Endothelial cell of umbilical vein (primary cell): ENCODE data around the gene TTC4. TPM values are rescaled to one million over a fixed set of nuclear protein-coding genes. Genes with fewer than 3 reads are reported as not detected.

Source experiments
- BruUV-seq: library from RNA; stranded (reverse); fragments of 400-500 nt; replicated peaks from 2 replicates; lab custom pipeline; 2021; lab: Mats Ljungman, UMichigan
- CTCF ChIA-PET: fragments of 300-600, 350-600 bp; sonication (Branson Sonifier 250); formaldehyde crosslinking; loops from one replicate; lab custom pipeline; 2021; ENCODE audit warnings: antibody characterized with exemption, inconsistent platforms; lab: Charles Lee
- POLR2A ChIA-PET: fragments of 300-600, 350-600 bp; sonication (Branson Sonifier 250); formaldehyde crosslinking; loops from one replicate; lab custom pipeline; 2021; ENCODE audit warnings: antibody characterized with exemption, inconsistent platforms; lab: Charles Lee
- DNase-seq: peaks from one replicate; pipeline ENCODE4 v3.0.0-alpha.2; 2011; ENCODE audit warnings: low read depth, low spot score
- FAIRE-seq: peaks from 2 replicates; lab custom pipeline; 2011; peaks lifted over from hg19 to GRCh38; lab: Jason Lieb, UNC
- H2AFZ ChIP-seq: 2 replicates; pipeline ENCODE4 v1.6.0; 2012; ENCODE audit warnings: low read depth, low read length, control low read depth, inconsistent platforms
- H3K27ac ChIP-seq: 2 replicates; pipeline ENCODE4 v1.5.1; 2011; ENCODE audit warnings: low read depth, mild to moderate bottlenecking, control low read depth, low read length, moderate library complexity; ENCODE audit not compliant: insufficient read depth
- H3K27me3 ChIP-seq, 2 experiments: 2 replicates each; pipeline versions ENCODE4 v1.6.0 to v1.6.1; 2011; ENCODE audit warnings: low read length in 2 of 2, mixed read lengths in 1 of 2; ENCODE audit not compliant: control insufficient read depth in 2 of 2, insufficient read depth in 2 of 2
- H3K36me3 ChIP-seq, 2 experiments: 2 replicates in 1 of 2; 3 replicates in 1 of 2; pipeline ENCODE4 v1.5.1; 2011; ENCODE audit warnings: low read length in 2 of 2, mild to moderate bottlenecking in 1 of 2, moderate library complexity in 1 of 2; ENCODE audit not compliant: control insufficient read depth in 2 of 2, insufficient read depth in 2 of 2; ENCODE audit errors: extremely low read depth in 1 of 2
- H3K4me1 ChIP-seq: 3 replicates; pipeline ENCODE4 v1.5.1; 2011; ENCODE audit warnings: mild to moderate bottlenecking, low read length; ENCODE audit not compliant: control insufficient read depth, insufficient read depth; ENCODE audit errors: extremely low read depth
- H3K4me2 ChIP-seq: 2 replicates; pipeline ENCODE4 v1.6.1; 2011; ENCODE audit warnings: low read length, control low read depth, mixed read lengths; ENCODE audit not compliant: insufficient read depth
- H3K4me3 ChIP-seq, 3 experiments: fragments of 200-600 bp in 1 of 3; sonication (generic), shearing (Covaris generic) in 1 of 3; replicated peaks in 1 of 3; 2 replicates each; pipeline ENCODE4 v1.5.1; 2011 to 2016; ENCODE audit warnings: control low read depth in 3 of 3, low read length in 3 of 3, mild to moderate bottlenecking in 2 of 3, inconsistent platforms in 1 of 3, low read depth in 1 of 3, moderate library complexity in 1 of 3; ENCODE audit not compliant: insufficient read depth in 1 of 3
- H3K79me2 ChIP-seq: 2 replicates; pipeline ENCODE4 v1.6.0; 2012; ENCODE audit warnings: low read length, inconsistent platforms; ENCODE audit not compliant: control insufficient read depth, insufficient read depth
- H3K9ac ChIP-seq: replicated peaks from 2 replicates; pipeline ENCODE3; 2011; ENCODE audit warnings: low read length, control low read depth; ENCODE audit not compliant: insufficient read depth; ENCODE audit errors: extremely low read depth
- H3K9me1 ChIP-seq: replicated peaks from 3 replicates; pipeline ENCODE4 v1.6.0; 2011; ENCODE audit warnings: mild to moderate bottlenecking, low read length; ENCODE audit not compliant: control insufficient read depth, insufficient read depth; ENCODE audit errors: extremely low read depth
- H3K9me3 ChIP-seq: replicated peaks from 2 replicates; pipeline ENCODE4 v1.5.1; 2012; ENCODE audit warnings: low read length, inconsistent platforms; ENCODE audit not compliant: control insufficient read depth, insufficient read depth
- H4K20me1 ChIP-seq: replicated peaks from 2 replicates; pipeline ENCODE3; 2011; ENCODE audit warnings: mild to moderate bottlenecking, low read length; ENCODE audit not compliant: control insufficient read depth, insufficient read depth; ENCODE audit errors: extremely low read depth
- EZH2 ChIP-seq: IDR thresholded peaks from 2 replicates; pipeline ENCODE4 v1.6.1; 2012; ENCODE audit warnings: borderline replicate concordance, low read depth, mild to moderate bottlenecking, moderate library complexity, low read length, inconsistent platforms; ENCODE audit not compliant: severe bottlenecking
- FOS ChIP-seq: IDR thresholded peaks from 2 replicates; pipeline ENCODE4 v1.6.1; 2011; ENCODE audit warnings: mild to moderate bottlenecking, low read length, moderate library complexity, borderline replicate concordance; ENCODE audit not compliant: insufficient read depth
- GATA2 ChIP-seq: IDR thresholded peaks from 2 replicates; pipeline ENCODE4 v1.7.0; 2011; ENCODE audit warnings: low read depth, mild to moderate bottlenecking, moderate library complexity, mixed read lengths, low read length; ENCODE audit not compliant: insufficient read length, insufficient read depth
- JUN ChIP-seq: IDR thresholded peaks from 2 replicates; pipeline ENCODE4 v1.6.1; 2011; ENCODE audit warnings: borderline replicate concordance, low read depth; ENCODE audit not compliant: insufficient read length, insufficient read depth
- MAX ChIP-seq: IDR thresholded peaks from 2 replicates; pipeline ENCODE4 v1.6.1; 2011; ENCODE audit not compliant: insufficient read depth, insufficient read length
- MYC ChIP-seq: IDR thresholded peaks from one replicate; pipeline ENCODE4 v1.6.1; 2011; ENCODE audit warnings: mild to moderate bottlenecking, low read depth, low read length
- POLR2A ChIP-seq: IDR thresholded peaks from 2 replicates; pipeline ENCODE4 v1.6.1; 2012; ENCODE audit warnings: low read depth, mild to moderate bottlenecking, control low read depth, low read length
- POLR2AphosphoS5 ChIP-seq: IDR thresholded peaks from 2 replicates; pipeline ENCODE4 v1.6.1; 2012; ENCODE audit warnings: low read depth, mild to moderate bottlenecking, control low read depth, low read length, moderate library complexity; ENCODE audit not compliant: insufficient read depth
- dilution Hi-C: fragments of 300-500 bp; cut with MboI; formaldehyde crosslinking; loops from one replicate; pipeline ENCODE4 v1.15.0; 2019; ENCODE audit warnings: low sequenced_read_pairs; ENCODE audit not compliant: extremely low pct_ligation_motif_present
- intact Hi-C: fragments of 100-400 bp; cut with micrococcal nuclease; formaldehyde crosslinking; loops from one replicate; pipeline ENCODE4 v1.10.0; 2022
- polyA plus RNA-seq, 4 experiments: library from polyadenylated mRNA; depleted of rRNA in 3 of 4; stranded (reverse) in 3 of 4; unstranded in 1 of 4; fragments of >200 nt; gene quantifications; 2 replicates each; pipeline versions ENCODE4 v1.2.1 to v1.2.3, GENCODE V29; 2011 to 2012; ENCODE audit warnings: missing spikeins in 1 of 4
- total RNA-seq: library from RNA; stranded (reverse); gene quantifications from 2 replicates; pipeline ENCODE4 v1.2.3, GENCODE V29; 2021
- TF ChIP-seq, protein P1 (sequence below), 2 donors: IDR thresholded peaks; 1 replicate in 1 of 2; 2 replicates in 1 of 2; pipeline ENCODE4 v1.5.1; 2011; ENCODE audit warnings: low read length in 2 of 2, mild to moderate bottlenecking in 2 of 2, moderate library complexity in 2 of 2, control low read depth in 1 of 2, inconsistent platforms in 1 of 2, low read depth in 1 of 2; ENCODE audit not compliant: insufficient read depth in 1 of 2; ENCODE audit errors: extremely low read depth in 1 of 2

The TTC4 gene
- total and polyA plus RNA-seq, 2 donors (not counting 3 experiments of a cell fraction or from before 2014, with no cell fraction given), result 19.2 to 28.8 TPM

DNA sequence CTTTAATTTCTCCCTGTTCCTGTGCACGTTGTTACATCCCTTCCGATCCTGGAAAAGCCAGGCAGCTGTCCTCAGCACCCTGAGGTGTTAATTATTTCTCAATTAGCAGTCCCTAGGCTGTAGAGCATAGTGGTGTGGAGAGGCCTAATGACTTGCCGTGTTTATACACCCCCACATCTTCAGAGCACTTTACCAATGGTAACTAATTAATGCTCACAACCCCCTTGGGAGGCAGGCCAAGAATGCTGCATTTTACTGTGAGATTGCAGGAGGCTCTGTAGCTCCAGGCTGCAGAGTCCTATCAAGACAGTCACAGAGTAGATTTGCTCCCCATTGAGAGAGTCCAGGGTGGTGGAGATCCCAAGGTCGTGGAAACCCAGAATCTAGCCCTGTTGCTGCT is 51.1 kb downstream of the TTC4 start:
- intact Hi-C loops, result loop anchor here (10.0 kb wide), 1 partner anchor 432 kb away; no protein-coding TSS in a partner anchor

DNA sequence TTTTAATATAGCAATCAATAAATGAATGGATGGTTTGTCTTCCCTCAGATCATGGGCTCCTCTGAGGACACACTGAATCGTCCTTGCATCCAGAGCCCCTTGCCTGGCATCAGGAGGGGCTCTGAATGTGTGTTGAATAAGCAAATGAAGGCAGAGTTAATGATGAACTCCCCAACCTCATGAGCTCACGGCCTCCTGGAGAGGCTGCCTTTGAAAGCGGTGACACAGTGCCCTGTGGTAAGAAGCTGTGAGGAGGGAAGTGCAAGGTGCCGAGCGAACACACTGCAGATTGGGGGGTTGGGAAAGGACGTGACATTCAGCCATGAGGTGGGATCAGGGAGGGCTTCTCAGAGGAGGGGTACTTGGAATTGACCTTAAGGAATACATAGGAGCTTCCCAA is 51.9 kb downstream of the TTC4 start:
- intact Hi-C loops (loop anchor here (10.0 kb wide), 1 partner anchor 433 kb away; no protein-coding TSS in a partner anchor), dilution Hi-C loops (no loop called here)
- no TSS peak for BruUV-seq
- Histone ChIP-seq H3K9ac (no peak overlapping the region), H2AFZ (no peak overlapping the region), H3K79me2 (no peaks in the 10 kb centered on the region), H3K27ac (no peak overlapping the region), H3K27me3 (peaks cover 0 to 11% of the 10 kb centered on the region in 2 experiments), H3K4me2 (no peak overlapping the region), H3K36me3 (no peaks in the 10 kb centered on the region), H3K4me1 (peaks cover 5% of the 10 kb centered on the region), H3K9me3 (no peaks in the 10 kb centered on the region), H3K4me3 (no peak overlapping the region), H3K9me1 (no peaks in the 10 kb centered on the region), H4K20me1 (no peaks in the 10 kb centered on the region)
- ChIA-PET POLR2A (no interaction called here), CTCF (no interaction called here)
- TF ChIP-seq FOS, result no peak
- no peak for TF ChIP-seq JUN
- no peak for TF ChIP-seq GATA2
- no peak for TF ChIP-seq MYC
- no peak for TF ChIP-seq POLR2AphosphoS5
- no peak for TF ChIP-seq EZH2
- no peak for TF ChIP-seq MAX
- no peak for TF ChIP-seq POLR2A
- TF ChIP-seq, protein P1, sequence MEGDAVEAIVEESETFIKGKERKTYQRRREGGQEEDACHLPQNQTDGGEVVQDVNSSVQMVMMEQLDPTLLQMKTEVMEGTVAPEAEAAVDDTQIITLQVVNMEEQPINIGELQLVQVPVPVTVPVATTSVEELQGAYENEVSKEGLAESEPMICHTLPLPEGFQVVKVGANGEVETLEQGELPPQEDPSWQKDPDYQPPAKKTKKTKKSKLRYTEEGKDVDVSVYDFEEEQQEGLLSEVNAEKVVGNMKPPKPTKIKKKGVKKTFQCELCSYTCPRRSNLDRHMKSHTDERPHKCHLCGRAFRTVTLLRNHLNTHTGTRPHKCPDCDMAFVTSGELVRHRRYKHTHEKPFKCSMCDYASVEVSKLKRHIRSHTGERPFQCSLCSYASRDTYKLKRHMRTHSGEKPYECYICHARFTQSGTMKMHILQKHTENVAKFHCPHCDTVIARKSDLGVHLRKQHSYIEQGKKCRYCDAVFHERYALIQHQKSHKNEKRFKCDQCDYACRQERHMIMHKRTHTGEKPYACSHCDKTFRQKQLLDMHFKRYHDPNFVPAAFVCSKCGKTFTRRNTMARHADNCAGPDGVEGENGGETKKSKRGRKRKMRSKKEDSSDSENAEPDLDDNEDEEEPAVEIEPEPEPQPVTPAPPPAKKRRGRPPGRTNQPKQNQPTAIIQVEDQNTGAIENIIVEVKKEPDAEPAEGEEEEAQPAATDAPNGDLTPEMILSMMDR (IDR thresholded peaks at IDR 0.05; ENCODE audit: extremely low read depth in 1 of 2, insufficient read depth in 1 of 2, low read depth in 1 of 2, low read length in 2 of 2), result no peak
- FAIRE-seq (no peak), DNase-seq (no peak)

More for the DNA sequence above, 51.1 kb downstream of the TTC4 start:
- no peaks in the 10 kb centered on the region for H3K9me3 ChIP-seq
- H3K4me2 ChIP-seq, result no peak overlapping the region
- H4K20me1 ChIP-seq, result no peaks in the 10 kb centered on the region
- dilution Hi-C loops, result no loop called here
- no peaks in the 10 kb centered on the region for H3K79me2 ChIP-seq
- DNase-seq (no peak), FAIRE-seq (no peak)
- peaks cover 0 to 11% of the 10 kb centered on the region in 2 experiments for H3K27me3 ChIP-seq
- no peaks in the 10 kb centered on the region for H3K36me3 ChIP-seq
- no peak overlapping the region for H3K27ac ChIP-seq
- ChIA-PET CTCF (no interaction called here), POLR2A (no interaction called here)
- TF ChIP-seq MAX, result no peak
- no peak for TF ChIP-seq POLR2AphosphoS5
- no peak for TF ChIP-seq POLR2A
- no TSS peak for BruUV-seq
- H3K4me3 ChIP-seq, result no peak overlapping the region
- no peaks in the 10 kb centered on the region for H3K9me1 ChIP-seq
- H3K4me1 ChIP-seq, result peaks cover 5% of the 10 kb centered on the region
- H2AFZ ChIP-seq, result no peak overlapping the region
- H3K9ac ChIP-seq, result no peak overlapping the region
